K562 (cell line): Measurements from ENCODE around the gene GAD1. TPM values are rescaled to one million over a fixed set of nuclear protein-coding genes. Genes with fewer than 3 reads are reported as not detected.

Experiments used
- C11orf30 ChIP-seq: fragments of 450-650 bp; IDR thresholded peaks from 2 replicates; pipeline ENCODE4 v1.6.1; 2016; ENCODE audit warnings: low read depth, mild to moderate bottlenecking
- CREM ChIP-seq: IDR thresholded peaks from 2 replicates; pipeline ENCODE4 v1.6.1; 2014; ENCODE audit warnings: antibody characterized with exemption, low read depth
- FOXM1 ChIP-seq, 2 experiments: fragments of 450-650 bp in 1 of 2; sonication (generic) in 1 of 2; formaldehyde crosslinking in 1 of 2; IDR thresholded peaks; 2 replicates each; pipeline versions ENCODE4 v1.6.1 to v1.9.0; 2017 to 2022; ENCODE audit warnings: low read depth in 2 of 2, mild to moderate bottlenecking in 2 of 2, missing genetic modification reagents in 1 of 2, moderate library complexity in 1 of 2
- RBM14 ChIP-seq: fragments of 200-400 bp; formaldehyde crosslinking; IDR thresholded peaks from 2 replicates; pipeline ENCODE4 v1.6.1; 2018; ENCODE audit warnings: low read depth, mild to moderate bottlenecking, low read length, moderate library complexity, borderline replicate concordance; ENCODE audit not compliant: insufficient read depth
- SIX5 ChIP-seq, 2 experiments: IDR thresholded peaks; 2 replicates each; pipeline ENCODE4 v1.6.1; 2011; ENCODE audit warnings: low read length in 2 of 2, borderline replicate concordance in 1 of 2, low read depth in 1 of 2, mild to moderate bottlenecking in 1 of 2, moderate library complexity in 1 of 2; ENCODE audit not compliant: insufficient read depth in 1 of 2
- SOX6 ChIP-seq: fragments of 450-650 bp; IDR thresholded peaks from 2 replicates; pipeline ENCODE4 v1.6.1; 2014; ENCODE audit warnings: mild to moderate bottlenecking
- ZNF695 ChIP-seq: fragments of 450-650 bp; formaldehyde crosslinking; IDR thresholded peaks from 2 replicates; pipeline ENCODE4 v1.4.0; 2020; ENCODE audit warnings: mild to moderate bottlenecking, moderate library complexity
- ZNF766 ChIP-seq: fragments of 200-800 bp; sonication (Bioruptor generic); conservative IDR thresholded peaks from 2 replicates; pipeline ENCODE4 v1.6.1; 2016; ENCODE audit warnings: missing genetic modification characterization, missing compliant biosample characterization
- polyA plus RNA-seq, 8 experiments: library from polyadenylated mRNA; depleted of rRNA in 4 of 8; stranded (reverse) in 5 of 8; unstranded in 3 of 8; fragments of >200 nt; fragmentation: Nextera tagmentation in 2 of 8; fragmentation: Illumina TruSeq in 1 of 8; extraction: Ambion mirVana in 2 of 8; extraction: Trizol in 1 of 8; gene quantifications; 2 replicates each; pipeline versions ENCODE4 v1.2.1 to v1.2.3, GENCODE V29; 2011 to 2014; ENCODE audit warnings: inconsistent platforms in 1 of 8, missing spikeins in 1 of 8
- total RNA-seq, 7 experiments: library from RNA; depleted of rRNA in 6 of 7; stranded (reverse); fragments of >200 nt in 6 of 7; fragmentation: Illumina TruSeq in 2 of 7; extraction: Trizol in 2 of 7; gene quantifications; 2 replicates each; pipeline versions ENCODE4 v1.2.1 to v1.2.3, GENCODE V29; 2011 to 2021; ENCODE audit warnings: low replicate concordance in 1 of 7
- TF ChIP-seq, protein P1 (sequence below): sonication (generic); formaldehyde crosslinking; IDR thresholded peaks from 2 replicates; pipeline ENCODE4 v1.8.0; 2023; ENCODE audit warnings: mild to moderate bottlenecking, missing genetic modification reagents
- TF ChIP-seq, protein P2 (sequence below): fragments of 200-800 bp; sonication (Bioruptor generic); IDR thresholded peaks from 2 replicates; pipeline ENCODE4 v1.6.1; 2017; ENCODE audit warnings: missing genetic modification characterization, missing compliant biosample characterization

The GAD1 gene
- total and polyA plus RNA-seq, 9 of the 15 experiments (the other 6 are each of a cell fraction or from before 2014, with no cell fraction given): 2.7 to 29.1 (median 15.7) TPM

DNA sequence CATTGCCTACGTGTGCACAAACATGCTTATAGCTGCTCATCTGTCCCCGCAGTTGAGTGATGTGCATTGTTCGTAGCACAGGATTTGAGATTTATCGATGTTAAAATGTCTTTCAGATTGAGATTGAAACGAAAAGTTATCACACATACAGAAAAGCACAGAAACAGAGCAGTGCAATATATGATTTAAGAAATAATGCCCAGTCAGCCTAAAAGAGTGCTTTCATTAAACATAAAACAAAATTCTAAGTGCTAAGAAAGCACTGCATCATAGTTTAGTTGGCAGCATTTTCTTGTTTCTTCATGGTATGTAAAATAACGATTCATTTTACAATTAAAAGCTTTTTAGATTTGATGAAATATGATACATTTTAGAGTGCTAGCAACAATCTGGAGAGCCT is 80.4 kb downstream of the GAD1 start (continued):
- TF ChIP-seq RBM14: no peak
- no peak for TF ChIP-seq CREM
- TF ChIP-seq C11orf30: peak; percentile 65; the same call in 1 of the 2 replicates
- TF ChIP-seq ZNF766: no peak
- TF ChIP-seq SOX6: no peak
- no peak for TF ChIP-seq ZNF695 (CRISPR knock-in tag)
- TF ChIP-seq, protein P1, sequence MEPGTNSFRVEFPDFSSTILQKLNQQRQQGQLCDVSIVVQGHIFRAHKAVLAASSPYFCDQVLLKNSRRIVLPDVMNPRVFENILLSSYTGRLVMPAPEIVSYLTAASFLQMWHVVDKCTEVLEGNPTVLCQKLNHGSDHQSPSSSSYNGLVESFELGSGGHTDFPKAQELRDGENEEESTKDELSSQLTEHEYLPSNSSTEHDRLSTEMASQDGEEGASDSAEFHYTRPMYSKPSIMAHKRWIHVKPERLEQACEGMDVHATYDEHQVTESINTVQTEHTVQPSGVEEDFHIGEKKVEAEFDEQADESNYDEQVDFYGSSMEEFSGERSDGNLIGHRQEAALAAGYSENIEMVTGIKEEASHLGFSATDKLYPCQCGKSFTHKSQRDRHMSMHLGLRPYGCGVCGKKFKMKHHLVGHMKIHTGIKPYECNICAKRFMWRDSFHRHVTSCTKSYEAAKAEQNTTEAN (CRISPR knock-in tag): no peak
- TF ChIP-seq SIX5 (IDR thresholded peaks at IDR 0.05; ENCODE audit: borderline replicate concordance in 1 of 2, insufficient read depth in 1 of 2, low read depth in 1 of 2, low read length in 2 of 2): no peak
- TF ChIP-seq, protein P2, sequence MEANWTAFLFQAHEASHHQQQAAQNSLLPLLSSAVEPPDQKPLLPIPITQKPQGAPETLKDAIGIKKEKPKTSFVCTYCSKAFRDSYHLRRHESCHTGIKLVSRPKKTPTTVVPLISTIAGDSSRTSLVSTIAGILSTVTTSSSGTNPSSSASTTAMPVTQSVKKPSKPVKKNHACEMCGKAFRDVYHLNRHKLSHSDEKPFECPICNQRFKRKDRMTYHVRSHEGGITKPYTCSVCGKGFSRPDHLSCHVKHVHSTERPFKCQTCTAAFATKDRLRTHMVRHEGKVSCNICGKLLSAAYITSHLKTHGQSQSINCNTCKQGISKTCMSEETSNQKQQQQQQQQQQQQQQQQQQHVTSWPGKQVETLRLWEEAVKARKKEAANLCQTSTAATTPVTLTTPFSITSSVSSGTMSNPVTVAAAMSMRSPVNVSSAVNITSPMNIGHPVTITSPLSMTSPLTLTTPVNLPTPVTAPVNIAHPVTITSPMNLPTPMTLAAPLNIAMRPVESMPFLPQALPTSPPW (CRISPR knock-in tag): no peak
- TF ChIP-seq FOXM1 (IDR thresholded peaks at IDR 0.05; ENCODE audit: low read depth): no peak
- no peak for TF ChIP-seq FOXM1 (CRISPR knock-in tag; IDR thresholded peaks at IDR 0.05; ENCODE audit: low read depth)
